Activated T-cell treated with anti-CD3 and anti-CD28 coated beads, Interleukin-2, amount 50 U/mL, for 1 hour (primary cell): ENCODE data around the gene HOXB1.
A peak's percentile ranks its signal among the peaks of the same experiment; 100 is the strongest.
"Not testable (repeated sequence)": the region's sequence is repeated elsewhere in the genome, so short reads cannot be mapped to it uniquely, and the experiment has no call there.

Experiments used
- DNase-seq: peaks from one replicate; pipeline ENCODE4 v3.0.0-alpha.2; 2020

Gene HOXB1

DNA sequence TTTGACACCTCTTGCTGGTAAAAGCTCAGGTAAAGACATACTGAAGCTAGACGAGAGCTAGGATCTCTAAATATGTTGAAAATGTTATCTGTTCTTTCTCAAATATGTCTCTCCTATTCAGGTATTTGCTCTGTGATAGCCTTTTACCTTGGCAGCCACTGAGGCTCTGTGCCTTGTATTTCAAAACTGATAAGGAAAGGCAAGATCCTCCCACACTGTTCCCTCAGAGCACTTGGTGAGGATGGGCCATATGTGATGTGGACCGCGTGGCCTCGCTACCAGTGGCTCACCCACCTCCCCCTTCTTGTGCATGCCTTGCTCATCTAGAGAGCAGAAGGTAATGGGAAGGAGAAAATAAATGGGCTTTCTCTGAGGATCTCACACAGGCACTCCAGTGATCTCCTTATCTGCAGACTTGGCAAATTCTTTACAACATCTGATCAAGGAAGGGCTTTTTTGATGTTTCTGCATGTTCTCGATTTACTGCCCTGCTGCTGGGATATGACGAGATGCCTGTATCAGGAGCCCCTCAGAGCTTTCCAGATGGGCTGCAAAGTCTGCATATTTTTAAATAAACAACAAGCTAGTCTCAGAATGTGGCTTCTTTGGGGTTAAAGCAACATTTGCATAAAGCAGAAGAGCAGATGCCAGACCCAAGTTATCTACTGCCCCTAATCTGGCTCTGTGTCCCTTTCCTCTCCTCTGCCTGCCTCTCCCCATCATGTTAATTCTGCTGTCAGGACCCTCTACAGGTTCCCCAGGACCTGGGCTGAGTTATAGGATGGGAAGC is 16.9 kb downstream of the HOXB1 start:
- DNase-seq = no peak

DNA sequence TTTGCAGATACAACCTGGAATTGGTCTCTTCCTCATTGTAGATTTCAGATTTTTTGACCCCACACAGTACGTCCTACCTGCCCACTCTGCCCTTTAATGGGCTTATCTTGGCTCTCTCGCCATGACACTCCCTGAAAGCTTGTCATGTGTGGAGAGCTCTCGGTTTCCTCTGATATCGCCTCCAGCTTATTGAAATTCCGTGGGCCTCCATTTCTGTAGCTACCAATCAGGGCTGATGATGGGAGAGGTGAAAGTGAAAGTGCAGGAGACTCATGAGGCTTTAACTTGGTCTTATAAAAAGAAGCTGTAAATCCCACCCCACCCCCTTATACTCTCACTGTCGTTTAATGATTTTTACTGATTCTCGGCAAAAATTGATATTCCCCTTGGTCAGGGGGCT is 17.7 kb downstream of the HOXB1 start:
- no peak for DNase-seq

DNA sequence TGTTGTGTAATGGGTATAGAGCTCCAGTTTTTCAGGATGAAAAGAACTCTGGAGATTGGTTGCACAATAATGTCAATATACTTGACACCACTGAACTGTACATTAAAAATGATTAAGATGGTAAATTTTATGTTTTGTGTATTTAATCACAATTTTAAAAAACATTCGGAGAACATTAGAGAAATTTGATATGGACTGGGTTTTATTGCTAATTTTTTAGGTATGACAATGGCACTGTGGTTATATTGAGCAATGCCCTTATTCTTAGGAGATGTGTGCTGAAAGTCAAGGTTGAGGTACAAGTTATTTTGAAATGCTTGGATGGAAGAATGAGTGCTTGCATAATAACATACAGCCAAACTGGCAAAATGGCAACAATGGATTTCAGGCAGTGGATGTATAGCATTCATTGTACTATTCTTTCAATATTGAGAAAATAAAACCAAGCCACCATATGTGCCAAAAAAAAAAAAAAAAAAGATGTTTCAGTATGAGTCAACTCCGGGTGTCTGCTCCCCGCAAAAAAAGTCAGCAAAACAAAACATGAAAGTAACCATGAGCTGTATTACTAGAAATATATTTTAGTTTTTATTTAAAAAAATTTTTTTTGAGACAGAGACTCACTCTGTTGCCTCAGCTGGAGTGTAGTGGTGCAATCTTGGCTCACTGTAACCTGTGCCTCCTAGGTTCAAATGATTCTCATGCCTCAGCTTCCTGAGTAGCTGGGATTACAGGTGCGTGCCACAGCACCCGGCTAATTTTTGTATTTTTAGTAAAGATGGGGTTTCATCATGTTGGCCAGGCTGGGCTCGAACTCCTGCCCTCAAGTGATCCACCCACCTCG is 19.8 kb downstream of the HOXB1 start:
- no peak for DNase-seq

DNA sequence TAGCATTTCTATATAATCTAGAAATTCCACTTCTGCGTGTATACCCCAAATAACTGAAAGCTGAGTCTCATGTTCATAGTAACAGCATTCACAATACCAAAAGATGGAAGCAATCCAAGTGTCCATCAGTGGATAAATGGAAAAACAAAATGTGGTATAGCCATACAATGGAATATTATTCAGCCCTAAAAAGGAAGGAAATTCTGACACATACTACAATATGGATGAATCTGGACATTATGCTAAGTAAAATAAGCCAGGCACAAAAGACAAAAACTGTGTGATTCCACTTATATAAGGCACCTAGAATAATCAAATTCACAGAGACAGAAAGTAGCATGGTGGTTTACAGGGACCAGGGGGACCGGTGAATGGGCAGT is 20.4 kb downstream of the HOXB1 start:
- no peak for DNase-seq

DNA sequence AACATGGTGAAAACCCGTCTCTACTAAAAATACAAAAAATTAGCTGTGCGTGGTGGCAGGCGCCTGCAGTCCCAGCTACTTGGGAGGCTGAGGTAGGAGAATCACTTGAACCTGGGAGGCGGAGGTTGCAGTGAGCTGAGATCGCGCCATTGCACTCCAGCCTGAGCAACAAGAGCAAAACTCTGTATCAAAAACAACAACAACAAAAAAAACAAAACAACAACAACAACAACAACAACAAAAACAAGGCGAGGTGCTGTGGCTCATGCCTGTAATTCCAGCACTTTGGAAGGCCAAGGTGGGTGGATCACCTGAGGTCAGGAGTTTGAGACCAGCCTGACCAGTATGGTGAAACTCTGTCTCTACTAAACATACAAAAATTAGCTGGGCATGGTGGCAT is 21.1 kb downstream of the HOXB1 start:
- DNase-seq = not testable (repeated sequence)

DNA sequence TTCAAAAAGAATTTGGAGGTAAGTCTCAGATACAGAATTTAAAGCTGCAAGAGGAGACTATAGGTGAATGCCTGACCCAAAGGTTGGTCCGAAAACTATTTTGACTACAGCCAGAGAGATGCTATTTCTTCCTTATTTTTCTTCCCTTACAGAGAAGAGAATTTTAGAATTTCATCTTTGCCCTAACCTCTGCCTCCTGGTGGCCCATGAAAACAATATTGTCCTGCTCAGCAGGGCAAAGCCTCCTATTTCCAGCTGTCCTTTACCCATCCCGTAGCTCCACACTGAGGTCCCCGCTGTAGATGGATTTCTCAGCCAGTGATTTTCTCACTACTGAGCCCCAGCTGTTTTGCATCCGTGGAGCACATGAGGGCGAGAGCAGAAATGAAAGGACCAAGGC is 24.6 kb downstream of the HOXB1 start:
- DNase-seq = no peak

DNA sequence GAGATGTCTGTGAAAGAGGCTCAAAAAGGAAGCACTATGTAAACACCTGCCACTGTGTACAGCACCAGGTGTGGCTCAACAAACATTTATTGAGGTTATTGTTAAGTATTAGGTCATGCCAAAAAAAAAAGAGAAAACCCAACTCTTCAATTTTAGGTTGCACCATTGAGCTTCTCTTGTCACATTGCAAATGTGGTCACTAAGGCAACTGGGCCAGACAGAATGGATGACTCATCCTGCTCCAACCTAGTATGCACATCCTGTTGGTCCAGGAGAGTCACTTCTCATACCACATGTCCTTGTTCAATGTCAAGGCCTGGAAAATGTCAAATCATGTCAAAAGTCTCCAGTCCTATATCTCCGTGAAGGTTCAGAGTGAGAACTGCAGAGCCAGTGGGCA is 25.0 kb downstream of the HOXB1 start:
- no peak for DNase-seq

DNA sequence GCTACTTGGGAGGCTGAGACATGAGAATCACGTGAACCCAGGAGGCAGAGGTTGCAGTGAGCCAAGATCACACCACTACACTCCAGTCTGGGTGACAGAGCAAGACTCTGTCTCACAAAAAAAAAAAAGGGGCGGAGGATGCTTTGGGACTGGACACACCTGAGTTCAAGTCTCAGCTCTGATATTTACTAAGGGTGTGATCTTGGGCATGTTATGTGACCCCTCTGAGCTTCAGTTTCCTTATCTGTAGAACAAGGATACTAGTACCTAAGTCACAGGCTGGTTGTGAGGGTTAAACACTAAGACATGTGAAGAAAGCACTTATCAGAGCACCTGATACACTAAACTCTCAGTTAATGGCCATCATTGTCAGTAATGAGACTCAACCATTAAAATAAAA is 25.9 kb downstream of the HOXB1 start:
- DNase-seq = no peak

DNA sequence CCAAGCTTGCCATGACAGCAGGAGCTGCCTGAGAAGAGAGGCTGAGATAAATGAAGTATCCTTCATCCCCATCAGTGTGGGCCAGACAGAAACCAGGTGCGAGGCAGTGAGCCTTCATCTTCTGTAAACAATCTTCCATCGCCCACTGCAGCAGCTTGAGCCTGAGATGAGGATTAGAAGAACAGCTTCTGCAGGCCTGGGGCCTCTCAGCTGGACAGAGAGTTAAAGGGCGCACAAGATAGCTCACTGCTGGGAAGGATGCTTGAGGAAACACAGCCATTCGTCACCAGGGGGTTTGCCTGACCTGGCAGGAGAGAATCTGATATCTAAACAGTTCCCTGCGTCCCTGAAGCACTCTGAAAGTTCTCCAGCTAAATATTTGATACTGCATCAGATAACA is 27.1 kb downstream of the HOXB1 start:
- no peak for DNase-seq

DNA sequence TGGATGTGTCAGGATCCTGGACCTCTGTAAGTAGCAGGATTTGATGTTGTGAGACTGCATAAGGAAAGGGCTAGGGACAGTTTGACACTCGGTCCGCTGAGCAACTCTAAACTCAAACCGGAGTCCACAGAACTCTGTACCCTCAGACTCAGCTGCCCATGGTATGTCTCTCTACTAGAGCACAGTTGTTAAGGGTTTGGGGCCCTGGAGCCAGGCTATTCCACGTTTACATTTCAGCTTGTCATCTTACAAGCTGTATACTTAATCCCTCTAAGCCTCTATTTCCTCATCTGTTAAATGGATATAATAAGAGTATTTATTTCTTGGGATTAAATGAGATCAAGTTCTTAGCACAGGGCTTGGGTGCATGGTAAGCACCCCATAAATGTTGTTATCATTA is 27.9 kb downstream of the HOXB1 start:
- no peak for DNase-seq

DNA sequence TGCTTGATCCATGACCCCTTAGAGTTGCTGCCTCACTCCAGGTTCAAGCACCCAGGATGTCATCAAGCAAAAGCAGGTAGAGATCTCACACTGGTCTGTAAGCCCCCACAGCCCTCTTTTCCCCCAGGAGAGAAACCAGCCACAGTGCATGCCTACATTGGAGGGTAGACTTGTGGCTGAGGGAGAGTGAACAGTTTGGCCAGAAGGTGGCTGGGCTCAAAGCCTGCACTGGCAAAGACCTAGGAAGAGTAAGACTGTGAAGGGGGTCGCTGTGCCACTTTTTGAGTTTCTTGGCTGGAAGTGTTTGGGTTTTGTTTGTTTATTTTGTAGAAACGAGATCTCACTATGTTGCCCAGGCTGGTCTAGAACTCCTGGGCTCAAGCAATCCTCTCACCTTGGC is 28.5 kb downstream of the HOXB1 start:
- DNase-seq = no peak

DNA sequence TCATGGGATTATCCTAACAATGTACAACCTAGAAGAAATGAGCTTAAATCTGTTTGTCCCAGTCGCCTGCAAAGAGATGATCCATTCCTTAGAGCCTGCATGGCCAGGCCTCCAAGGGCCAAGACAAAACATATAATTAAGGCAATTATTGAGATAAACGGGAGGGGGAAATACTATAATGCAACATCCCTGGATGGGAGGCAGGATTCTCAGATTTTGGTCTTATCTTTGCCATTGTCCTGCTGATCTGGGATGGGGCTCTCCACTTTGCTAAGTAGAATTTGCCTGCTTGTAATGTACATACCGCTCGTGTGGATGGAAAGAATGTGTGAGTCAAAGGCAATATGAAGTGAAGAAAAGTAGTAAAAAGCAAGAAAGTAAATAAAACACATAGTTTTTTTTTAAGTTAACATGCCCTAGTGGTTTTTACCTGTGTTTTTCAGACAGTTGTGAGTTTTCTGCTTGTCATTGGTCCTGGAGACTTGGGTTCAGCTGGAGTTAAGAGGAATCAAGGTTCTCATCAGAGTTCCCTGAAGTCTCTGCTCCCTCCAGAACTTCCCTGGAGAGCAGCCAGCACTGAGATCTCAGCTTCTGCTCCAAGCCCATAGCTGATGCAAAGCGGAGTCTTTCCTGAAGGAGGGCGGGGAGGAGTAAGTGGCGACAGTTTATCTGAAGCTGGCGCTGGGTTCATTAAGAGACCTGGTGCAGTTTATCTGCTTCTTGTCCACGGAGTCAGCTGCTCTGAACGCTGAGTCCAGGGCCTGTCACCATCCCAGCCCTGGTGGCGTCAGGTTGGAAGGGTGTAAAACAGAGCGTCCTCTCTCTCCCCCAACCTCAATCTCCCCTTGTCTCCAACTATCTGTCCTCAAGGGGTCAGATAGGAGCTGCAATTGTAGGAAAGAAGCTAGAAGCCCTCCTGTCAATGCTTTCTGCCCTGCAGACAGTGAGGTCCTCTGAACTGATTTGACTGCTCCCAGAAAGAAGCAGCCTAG is 30.1 kb downstream of the HOXB1 start:
- no peak for DNase-seq

DNA sequence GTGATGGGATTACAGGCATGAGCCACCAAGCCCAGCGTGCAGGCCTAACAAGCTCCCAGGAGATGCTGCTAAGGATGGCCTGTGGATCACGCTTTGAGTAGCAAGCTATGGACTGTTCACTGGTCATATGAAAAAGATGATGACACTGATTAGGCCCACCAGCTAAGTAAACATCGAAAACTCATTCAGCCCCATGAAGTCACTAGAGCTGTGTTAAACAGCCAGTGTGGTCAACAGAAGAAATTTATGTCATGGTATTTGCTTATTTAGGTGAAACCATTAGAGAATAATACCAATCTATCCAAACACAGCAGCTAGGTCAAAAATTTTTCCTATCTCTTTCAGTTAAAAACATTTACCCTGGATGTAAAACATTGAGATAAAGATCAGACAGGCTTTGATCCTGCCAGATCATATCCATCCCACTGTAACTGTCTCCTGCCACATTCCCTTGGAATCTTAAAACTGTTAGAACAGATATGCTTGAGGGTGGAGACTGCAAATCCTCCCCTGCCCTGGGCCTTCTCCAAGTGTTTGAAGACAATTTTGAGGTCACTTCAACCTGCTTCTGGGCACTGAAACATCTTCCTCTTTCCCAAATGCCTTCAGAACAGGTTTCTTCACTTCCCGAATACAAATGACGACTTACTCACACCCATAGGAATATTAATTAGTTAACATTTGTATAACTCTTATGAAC is 30.9 kb downstream of the HOXB1 start:
- DNase-seq = no peak

DNA sequence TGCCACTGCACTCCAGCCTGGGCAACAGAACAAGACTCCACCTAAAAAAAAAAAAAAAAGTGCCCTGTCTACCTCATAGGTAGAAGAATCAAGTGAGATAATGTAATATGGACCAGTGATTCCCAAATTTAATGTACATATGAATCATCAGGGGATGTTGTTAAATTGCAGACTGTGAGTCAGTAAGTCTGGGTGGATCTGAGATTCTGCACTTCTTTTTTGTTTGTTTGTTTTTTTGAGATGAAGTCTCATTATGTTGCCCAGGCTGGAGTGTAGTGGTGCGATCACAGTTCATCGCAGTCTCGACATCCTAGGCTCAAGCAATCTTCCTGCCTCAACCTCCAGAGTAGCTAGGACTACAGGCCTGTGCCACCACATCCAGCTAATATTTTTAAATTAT is 31.6 kb downstream of the HOXB1 start:
- no peak for DNase-seq

DNA sequence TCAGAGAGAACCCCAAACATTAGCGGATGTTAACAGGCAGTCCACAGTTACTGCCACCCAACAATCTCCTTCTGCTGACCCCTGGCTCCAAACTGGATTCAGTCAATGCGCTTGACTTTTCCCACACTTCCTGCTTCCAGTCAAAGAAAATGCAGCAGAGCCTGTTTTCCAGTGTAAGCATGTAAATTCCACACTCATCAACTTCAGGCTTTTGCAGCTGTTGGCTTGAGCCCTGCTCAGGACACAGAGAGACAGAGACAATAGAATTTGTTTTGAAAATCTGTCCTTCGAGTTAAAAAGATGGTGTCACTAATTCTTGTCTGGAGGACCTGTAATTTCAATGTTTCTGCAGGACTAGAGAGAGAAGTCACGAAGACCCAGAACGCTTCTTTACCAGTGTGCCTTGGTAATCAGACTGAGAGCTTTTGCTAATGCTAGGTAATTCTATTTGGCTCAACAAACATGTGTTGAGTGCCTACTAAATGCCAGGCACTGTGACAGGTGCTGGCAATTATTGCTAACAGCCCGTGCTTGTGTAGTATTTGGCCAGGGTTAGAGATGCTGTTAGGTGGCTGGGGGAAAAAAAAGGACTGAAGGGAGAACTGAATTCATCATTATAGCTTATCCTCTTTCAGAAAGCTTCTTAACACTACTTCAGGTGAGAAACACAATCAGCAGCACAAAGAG is 32.5 kb downstream of the HOXB1 start:
- DNase-seq = no peak

DNA sequence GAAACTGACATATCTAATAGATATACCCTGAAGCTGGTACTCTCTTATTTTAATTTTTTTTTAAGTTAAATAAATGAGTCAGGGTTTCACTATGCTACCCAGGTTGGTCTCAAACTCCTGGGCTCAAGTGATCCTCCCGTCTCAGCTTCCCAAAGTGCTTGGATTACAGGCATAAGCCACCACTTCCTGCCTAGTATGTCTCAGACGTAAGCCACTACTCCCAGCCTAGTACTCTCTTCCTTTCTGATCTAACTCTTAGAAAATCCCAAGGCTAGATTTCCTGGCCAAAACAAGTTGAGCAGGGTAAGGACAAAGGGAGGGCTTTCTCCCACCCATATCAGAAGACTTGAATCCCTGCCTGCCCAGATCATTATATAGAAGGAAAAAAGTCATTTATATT is 33.7 kb downstream of the HOXB1 start:
- no peak for DNase-seq

DNA sequence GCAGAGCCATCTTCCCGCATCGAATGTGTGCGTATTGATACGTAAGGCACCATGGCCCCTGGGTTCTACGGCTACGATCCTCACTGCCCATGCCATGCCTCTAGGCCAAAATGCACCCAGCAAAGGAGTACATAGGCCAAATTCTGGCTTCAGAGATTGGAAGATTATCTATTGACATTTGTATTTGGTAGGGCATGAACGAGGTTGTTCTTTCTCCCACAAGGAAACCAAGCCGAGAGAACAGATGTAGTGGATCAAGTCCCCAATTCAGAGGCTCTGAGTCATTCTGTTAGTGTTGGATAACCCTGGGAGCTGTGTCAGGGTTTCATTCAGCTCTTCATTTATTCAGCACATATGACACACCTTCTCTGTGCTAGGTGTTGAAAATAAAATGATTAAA is 36.5 kb downstream of the HOXB1 start:
- DNase-seq = no peak

DNA sequence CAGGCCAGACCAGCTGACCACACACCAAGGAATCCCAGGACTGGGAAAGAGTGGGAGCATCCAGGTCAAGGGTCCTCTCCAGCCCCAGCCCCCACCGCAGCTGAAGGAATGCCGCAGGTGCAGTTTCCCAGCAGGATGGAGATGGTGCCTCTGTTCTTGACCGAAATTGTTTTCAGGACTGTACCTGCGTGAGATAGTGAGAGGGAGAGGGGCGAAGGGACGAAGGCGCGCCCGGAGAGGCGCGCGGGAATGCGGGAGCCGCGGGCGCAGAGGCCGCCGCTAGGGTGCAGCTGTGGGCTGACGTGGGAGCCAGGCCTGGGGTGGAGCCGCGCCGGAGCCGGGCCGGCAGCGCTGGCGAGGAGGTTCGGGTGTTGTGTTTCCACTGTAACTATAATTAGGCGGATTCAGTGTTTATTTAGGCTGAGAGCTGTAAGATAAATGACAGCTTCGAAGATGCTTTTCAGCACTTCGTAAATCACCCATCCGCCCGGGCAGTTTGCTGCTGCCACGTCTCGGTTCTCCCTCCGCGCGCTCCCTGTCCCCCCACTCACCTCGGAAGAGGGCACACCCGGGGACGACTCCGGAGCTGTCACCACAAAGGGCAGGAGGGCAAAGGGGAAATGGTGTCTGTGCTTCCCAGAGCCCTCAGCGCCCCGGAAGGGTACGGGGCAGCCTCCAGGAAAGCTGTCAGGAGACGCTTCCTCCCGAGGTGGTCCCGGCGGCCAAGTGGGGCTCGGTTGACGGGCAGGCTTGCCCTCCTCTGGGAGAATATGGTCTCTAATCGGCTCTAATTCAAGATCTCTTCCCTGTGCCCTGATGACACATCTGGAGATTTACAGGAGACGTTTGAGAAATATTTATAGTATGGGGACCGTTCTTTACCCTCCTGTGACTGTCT is 38.2 kb downstream of the HOXB1 start:
- DNase-seq = peak; percentile 76

DNA sequence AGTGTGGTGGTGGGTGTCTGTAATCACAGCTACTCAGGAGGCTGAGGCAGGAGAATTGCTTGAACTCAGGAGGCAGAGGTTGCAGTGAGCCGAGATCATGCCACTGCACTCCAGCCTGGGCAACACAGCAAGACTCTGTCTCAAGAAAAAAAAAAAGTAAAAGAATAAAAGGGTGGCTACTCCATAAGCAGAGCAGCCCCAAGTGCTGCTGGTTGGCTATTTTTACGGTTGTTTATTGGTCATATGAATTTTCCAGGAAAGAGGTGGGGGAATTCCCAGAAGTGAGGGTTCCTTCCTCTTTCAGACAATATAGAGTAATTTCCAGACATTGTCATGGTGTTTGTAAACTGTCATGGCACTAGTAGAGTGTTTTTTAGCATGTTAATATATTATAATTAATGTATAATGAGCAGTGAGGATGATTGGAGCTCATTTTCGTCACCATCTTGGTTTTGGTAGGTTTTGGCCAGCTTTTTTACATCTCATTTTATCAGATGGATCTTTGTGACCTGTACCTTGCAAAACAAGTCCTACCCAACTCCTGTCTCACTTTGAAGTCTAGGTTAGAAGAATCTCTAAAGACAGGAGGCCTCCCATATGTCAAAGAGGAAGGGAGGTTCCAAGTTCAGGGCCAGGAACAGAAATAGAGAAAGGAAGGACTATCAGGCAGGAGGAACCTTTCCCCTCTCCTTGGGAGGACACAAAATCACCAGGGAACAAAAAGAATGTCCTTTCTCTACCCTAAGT is 39.1 kb downstream of the HOXB1 start:
- no peak for DNase-seq

DNA sequence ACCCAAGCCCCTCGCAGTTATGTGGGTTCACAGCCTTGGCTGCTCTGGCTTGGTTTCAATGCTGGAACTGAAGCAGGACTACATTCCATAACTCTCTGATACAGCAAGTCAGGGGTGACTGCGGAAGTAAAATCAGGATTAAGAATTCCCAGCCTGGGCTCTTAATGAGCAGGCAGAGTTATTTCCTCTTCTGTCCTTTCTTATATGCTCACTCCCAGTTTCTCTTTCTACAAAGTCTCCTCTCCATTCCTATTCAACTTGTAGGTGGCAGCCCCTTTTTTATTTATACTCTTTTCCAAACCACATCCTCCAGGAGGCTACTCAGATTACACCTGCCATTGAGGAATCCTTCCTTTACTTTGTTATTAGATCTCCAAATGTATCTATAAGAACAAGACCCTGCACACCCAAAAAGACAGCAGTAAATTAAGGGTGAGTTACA is 40.3 kb downstream of the HOXB1 start:
- no peak for DNase-seq
